C4-2B (cell line): ENCODE results near the gene CDK11A.
"Not testable (repeated sequence)": the region's sequence is repeated elsewhere in the genome, so short reads cannot be mapped to it uniquely, and the experiment has no call there.

Experiments
- ZFX ChIP-seq: fragments of 450-650 bp; IDR thresholded peaks from 2 replicates; pipeline ENCODE4 v1.6.1; 2017
- TF ChIP-seq, protein P1 (sequence below): fragments of 450-650 bp; conservative IDR thresholded peaks from 2 replicates; pipeline ENCODE4 v1.5.1; 2017; ENCODE audit warnings: mild to moderate bottlenecking

DNA sequence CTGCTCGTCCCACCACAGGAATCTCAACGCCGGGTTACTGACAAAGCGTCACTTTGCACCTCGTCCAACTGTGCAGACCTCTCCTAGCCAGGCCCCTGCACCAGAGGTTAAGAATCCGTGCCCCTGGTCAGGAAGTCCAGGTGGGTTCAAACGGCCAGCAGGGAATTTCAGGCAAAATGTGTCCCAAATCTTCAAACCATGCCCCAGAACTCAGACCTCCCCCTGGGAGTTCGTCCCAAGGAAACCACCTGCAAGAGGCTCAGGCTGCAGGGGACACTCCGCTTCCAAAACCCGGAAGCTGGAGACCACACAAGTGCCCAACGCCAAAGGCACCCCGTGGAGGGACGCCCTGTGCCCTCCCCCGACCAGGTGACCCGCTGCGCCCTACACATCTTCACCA, 32.7 kb downstream of the CDK11A start:
- TF ChIP-seq, protein P1, sequence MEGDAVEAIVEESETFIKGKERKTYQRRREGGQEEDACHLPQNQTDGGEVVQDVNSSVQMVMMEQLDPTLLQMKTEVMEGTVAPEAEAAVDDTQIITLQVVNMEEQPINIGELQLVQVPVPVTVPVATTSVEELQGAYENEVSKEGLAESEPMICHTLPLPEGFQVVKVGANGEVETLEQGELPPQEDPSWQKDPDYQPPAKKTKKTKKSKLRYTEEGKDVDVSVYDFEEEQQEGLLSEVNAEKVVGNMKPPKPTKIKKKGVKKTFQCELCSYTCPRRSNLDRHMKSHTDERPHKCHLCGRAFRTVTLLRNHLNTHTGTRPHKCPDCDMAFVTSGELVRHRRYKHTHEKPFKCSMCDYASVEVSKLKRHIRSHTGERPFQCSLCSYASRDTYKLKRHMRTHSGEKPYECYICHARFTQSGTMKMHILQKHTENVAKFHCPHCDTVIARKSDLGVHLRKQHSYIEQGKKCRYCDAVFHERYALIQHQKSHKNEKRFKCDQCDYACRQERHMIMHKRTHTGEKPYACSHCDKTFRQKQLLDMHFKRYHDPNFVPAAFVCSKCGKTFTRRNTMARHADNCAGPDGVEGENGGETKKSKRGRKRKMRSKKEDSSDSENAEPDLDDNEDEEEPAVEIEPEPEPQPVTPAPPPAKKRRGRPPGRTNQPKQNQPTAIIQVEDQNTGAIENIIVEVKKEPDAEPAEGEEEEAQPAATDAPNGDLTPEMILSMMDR: not testable (repeated sequence)
- not testable (repeated sequence) for TF ChIP-seq ZFX
